ENCODE measurements around the gene OMP. TPM values are rescaled to one million over a fixed set of nuclear protein-coding genes. Genes with fewer than 3 reads are reported as not detected.

Gene OMP
- total RNA-seq, 1 donor from 2014 or later: 1.3 TPM

GRCh38 chr11:77124488-77124887 is 21.8 kb downstream of the OMP start:
- H3K9me3 Mint-ChIP-seq (ENCODE audit: unreplicated experiment): no peaks in the 10 kb centered on the region
- Histone ChIP-seq H4K20me1 (ENCODE audit: insufficient read depth, low read length) (no peaks in the 10 kb centered on the region), H3K79me2 (ENCODE audit: insufficient read depth, low read length) (no peaks in the 10 kb centered on the region), H3K9ac (ENCODE audit: low read length) (no peak overlapping the region), H3K4me2 (ENCODE audit: low read length) (no peak overlapping the region), H2AFZ (ENCODE audit: low read depth, low read length) (no peak overlapping the region), H3K9me3 (ENCODE audit: insufficient read depth, low read depth, low read length) (no peaks in the 10 kb centered on the region), H3K4me3 (ENCODE audit: insufficient read depth, low read depth, low read length) (no peak overlapping the region), H3K27me3 (ENCODE audit: insufficient read depth, low read length) (no peaks in the 10 kb centered on the region), H3K27ac (ENCODE audit: low read depth, low read length) (no peak overlapping the region), H3K36me3 (ENCODE audit: insufficient read depth, low read length) (no peaks in the 10 kb centered on the region), H3K4me1 (ENCODE audit: insufficient read depth, low read length) (peaks cover 14% of the 10 kb centered on the region)
- H3K4me3 Mint-ChIP-seq (ENCODE audit: unreplicated experiment): no peak overlapping the region
- DNase-seq (ENCODE audit: low read depth) (no peak), FAIRE-seq (no peak)
- H3K36me3 Mint-ChIP-seq (ENCODE audit: low read depth, unreplicated experiment): peaks cover 14% of the 10 kb centered on the region
- H3K27me3 Mint-ChIP-seq (ENCODE audit: low read depth, unreplicated experiment): peaks cover 17% of the 10 kb centered on the region
- no peak overlapping the region for H3K27ac Mint-ChIP-seq (ENCODE audit: unreplicated experiment)
- H3K4me1 Mint-ChIP-seq (ENCODE audit: low read depth, unreplicated experiment): no peaks in the 10 kb centered on the region
- TF ChIP-seq EZH2 (IDR thresholded peaks at IDR 0.05; ENCODE audit: insufficient read depth, low read length) (no peak), CTCF (IDR thresholded peaks at IDR 0.05; ENCODE audit: insufficient read depth, low read depth, low read length) (no peak)

- FAIRE-seq (no peak), DNase-seq (ENCODE audit: low read depth) (no peak)
- no peaks in the 10 kb centered on the region for H3K9me3 Mint-ChIP-seq (ENCODE audit: unreplicated experiment)
- no peaks in the 10 kb centered on the region for H3K27me3 ChIP-seq (ENCODE audit: insufficient read depth, low read length)
- no peak overlapping the region for H3K4me3 ChIP-seq (ENCODE audit: insufficient read depth, low read depth, low read length)
- H3K27ac ChIP-seq (ENCODE audit: low read depth, low read length): no peak overlapping the region
- H3K9ac ChIP-seq (ENCODE audit: low read length): no peak overlapping the region
- H3K4me2 ChIP-seq (ENCODE audit: low read length): no peak overlapping the region
- H3K36me3 Mint-ChIP-seq (ENCODE audit: low read depth, unreplicated experiment): peaks cover 10% of the 10 kb centered on the region
- H3K4me1 Mint-ChIP-seq (ENCODE audit: low read depth, unreplicated experiment): no peaks in the 10 kb centered on the region
- no peak overlapping the region for H3K4me3 Mint-ChIP-seq (ENCODE audit: unreplicated experiment)
- no peak overlapping the region for H3K27ac Mint-ChIP-seq (ENCODE audit: unreplicated experiment)
- H3K79me2 ChIP-seq (ENCODE audit: insufficient read depth, low read length): no peaks in the 10 kb centered on the region
- no peaks in the 10 kb centered on the region for H4K20me1 ChIP-seq (ENCODE audit: insufficient read depth, low read length)
- no peaks in the 10 kb centered on the region for H3K36me3 ChIP-seq (ENCODE audit: insufficient read depth, low read length)
- peaks cover 17% of the 10 kb centered on the region for H3K27me3 Mint-ChIP-seq (ENCODE audit: low read depth, unreplicated experiment)
- H3K4me1 ChIP-seq (ENCODE audit: insufficient read depth, low read length): peaks cover 14% of the 10 kb centered on the region
- H2AFZ ChIP-seq (ENCODE audit: low read depth, low read length): no peak overlapping the region
- no peak for TF ChIP-seq EZH2 (IDR thresholded peaks at IDR 0.05; ENCODE audit: insufficient read depth, low read length)
- TF ChIP-seq CTCF (IDR thresholded peaks at IDR 0.05; ENCODE audit: insufficient read depth, low read depth, low read length): no peak
- no peaks in the 10 kb centered on the region for H3K9me3 ChIP-seq (ENCODE audit: insufficient read depth, low read depth, low read length)
Observed at GRCh38 chr11:77125191-77125590, 22.6 kb downstream of the OMP start.

GRCh38 chr11:77125695-77126094 is 23.1 kb downstream of the OMP start:
- FAIRE-seq (no peak), DNase-seq (ENCODE audit: low read depth) (no peak)
- H3K4me1 Mint-ChIP-seq (ENCODE audit: low read depth, unreplicated experiment): no peaks in the 10 kb centered on the region
- Histone ChIP-seq H2AFZ (ENCODE audit: low read depth, low read length) (no peak overlapping the region), H3K79me2 (ENCODE audit: insufficient read depth, low read length) (no peaks in the 10 kb centered on the region), H3K9me3 (ENCODE audit: insufficient read depth, low read depth, low read length) (no peaks in the 10 kb centered on the region), H3K4me3 (ENCODE audit: insufficient read depth, low read depth, low read length) (no peak overlapping the region), H3K4me2 (ENCODE audit: low read length) (no peak overlapping the region), H3K27ac (ENCODE audit: low read depth, low read length) (no peak overlapping the region), H3K36me3 (ENCODE audit: insufficient read depth, low read length) (no peaks in the 10 kb centered on the region), H3K27me3 (ENCODE audit: insufficient read depth, low read length) (no peaks in the 10 kb centered on the region), H3K4me1 (ENCODE audit: insufficient read depth, low read length) (peaks cover 14% of the 10 kb centered on the region), H3K9ac (ENCODE audit: low read length) (no peak overlapping the region), H4K20me1 (ENCODE audit: insufficient read depth, low read length) (no peaks in the 10 kb centered on the region)
- H3K27me3 Mint-ChIP-seq (ENCODE audit: low read depth, unreplicated experiment): peaks cover 17% of the 10 kb centered on the region
- no peak for TF ChIP-seq CTCF (IDR thresholded peaks at IDR 0.05; ENCODE audit: insufficient read depth, low read depth, low read length)
- no peak overlapping the region for H3K27ac Mint-ChIP-seq (ENCODE audit: unreplicated experiment)
- H3K4me3 Mint-ChIP-seq (ENCODE audit: unreplicated experiment): no peak overlapping the region
- no peaks in the 10 kb centered on the region for H3K9me3 Mint-ChIP-seq (ENCODE audit: unreplicated experiment)
- H3K36me3 Mint-ChIP-seq (ENCODE audit: low read depth, unreplicated experiment): peaks cover 6% of the 10 kb centered on the region

Measured in astrocyte (in vitro differentiated cells and primary cell).